Omental fat pad (tissue), 4 donors: ENCODE results near the gene RALGPS1. TPM values are rescaled to one million over a fixed set of nuclear protein-coding genes. Genes with fewer than 3 reads are reported as not detected.

Experiments used
- ATAC-seq: fragments of 150-250 bp; one replicate; pipeline ENCODE4 v1.9.1; 2016; ENCODE audit warnings: mild to moderate bottlenecking, moderate library complexity; ENCODE audit not compliant: low FRiP score
- DNase-seq: peaks from one replicate; pipeline ENCODE4 v3.0.0-alpha.2; 2019; ENCODE audit warnings: low spot score
- total RNA-seq, 4 donors: library from RNA; depleted of rRNA; stranded (reverse); fragments of >200 nt; gene quantifications; one replicate each; pipeline ENCODE4 v1.1.0, GENCODE V29; 2016
- TF ChIP-seq, protein P1 (sequence below), 3 donors: fragments of 450-650 bp; IDR thresholded peaks; one replicate each; pipeline ENCODE4 v1.5.1; 2016 to 2017; ENCODE audit warnings: antibody characterized with exemption in 3 of 3, mild to moderate bottlenecking in 3 of 3, moderate library complexity in 2 of 3

The RALGPS1 gene
- total RNA-seq, 4 donors from 2014 or later = 4.0 to 15.3 (median 4.8) TPM

DNA sequence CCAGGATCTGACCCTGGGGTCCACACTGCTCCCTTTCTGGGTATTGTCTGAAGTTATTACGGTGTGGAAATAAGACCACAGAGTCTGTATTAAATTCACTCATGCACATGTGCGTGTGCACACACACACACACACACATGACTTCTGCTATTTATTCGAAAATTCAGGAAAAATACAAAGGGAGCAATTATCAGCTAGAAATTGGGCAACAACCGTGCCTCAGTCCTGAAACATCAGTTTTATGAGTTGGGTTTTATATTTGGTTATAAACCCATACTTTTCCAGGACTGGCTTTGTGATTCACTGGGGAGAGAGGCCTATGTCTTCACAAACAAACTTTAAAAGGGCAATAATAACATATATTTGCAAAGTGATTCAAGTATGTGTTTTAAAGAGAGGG is 117.7 kb downstream of the RALGPS1 start:
- DNase-seq (no peak), ATAC-seq (no peak)
- TF ChIP-seq, protein P1, sequence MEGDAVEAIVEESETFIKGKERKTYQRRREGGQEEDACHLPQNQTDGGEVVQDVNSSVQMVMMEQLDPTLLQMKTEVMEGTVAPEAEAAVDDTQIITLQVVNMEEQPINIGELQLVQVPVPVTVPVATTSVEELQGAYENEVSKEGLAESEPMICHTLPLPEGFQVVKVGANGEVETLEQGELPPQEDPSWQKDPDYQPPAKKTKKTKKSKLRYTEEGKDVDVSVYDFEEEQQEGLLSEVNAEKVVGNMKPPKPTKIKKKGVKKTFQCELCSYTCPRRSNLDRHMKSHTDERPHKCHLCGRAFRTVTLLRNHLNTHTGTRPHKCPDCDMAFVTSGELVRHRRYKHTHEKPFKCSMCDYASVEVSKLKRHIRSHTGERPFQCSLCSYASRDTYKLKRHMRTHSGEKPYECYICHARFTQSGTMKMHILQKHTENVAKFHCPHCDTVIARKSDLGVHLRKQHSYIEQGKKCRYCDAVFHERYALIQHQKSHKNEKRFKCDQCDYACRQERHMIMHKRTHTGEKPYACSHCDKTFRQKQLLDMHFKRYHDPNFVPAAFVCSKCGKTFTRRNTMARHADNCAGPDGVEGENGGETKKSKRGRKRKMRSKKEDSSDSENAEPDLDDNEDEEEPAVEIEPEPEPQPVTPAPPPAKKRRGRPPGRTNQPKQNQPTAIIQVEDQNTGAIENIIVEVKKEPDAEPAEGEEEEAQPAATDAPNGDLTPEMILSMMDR (IDR thresholded peaks at IDR 0.05) = no peak

DNA sequence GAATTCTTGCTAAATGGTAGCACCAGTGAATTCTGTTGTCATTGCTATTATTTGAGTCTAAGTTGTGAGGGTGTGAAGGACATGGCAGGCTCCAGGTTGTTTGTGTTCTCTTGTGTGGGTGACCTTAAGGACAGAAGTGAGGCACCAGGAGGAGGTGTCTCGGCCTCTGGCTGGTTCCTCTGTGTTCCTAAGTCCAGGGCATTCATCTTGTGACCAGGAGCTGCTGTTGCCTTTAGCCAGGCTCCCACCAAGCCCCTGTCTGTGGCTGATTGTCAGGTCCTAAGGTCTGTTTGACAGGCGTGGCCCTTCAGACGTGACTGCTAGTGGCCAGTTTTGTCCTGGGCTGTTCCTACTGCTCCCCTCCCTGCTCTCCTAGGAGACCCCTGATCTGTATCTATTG is 118.5 kb downstream of the RALGPS1 start:
- no peak for ATAC-seq
- no peak for DNase-seq
- TF ChIP-seq, protein P1 (IDR thresholded peaks at IDR 0.05) = no peak

DNA sequence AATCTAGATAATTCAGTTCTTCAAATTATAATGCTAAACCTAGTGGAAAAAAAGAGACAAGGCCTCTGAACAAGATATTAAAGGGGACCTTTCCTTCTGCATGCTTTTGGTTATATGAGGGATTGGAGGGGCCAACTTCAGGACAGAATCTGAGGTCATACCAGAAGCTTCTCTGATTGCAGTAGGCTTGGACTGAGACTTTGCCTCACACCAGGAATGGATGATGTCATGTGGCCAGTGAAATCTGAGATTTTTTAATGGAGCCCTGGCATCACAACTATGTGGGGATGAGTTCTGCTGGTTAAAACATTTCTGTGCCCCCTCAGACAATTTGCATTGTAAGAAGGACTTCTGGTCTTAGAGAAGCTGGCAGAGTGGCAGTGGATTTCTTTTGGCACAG is 119.2 kb downstream of the RALGPS1 start:
- TF ChIP-seq, protein P1 (IDR thresholded peaks at IDR 0.05) = no peak
- no peak for ATAC-seq
- DNase-seq = no peak

DNA sequence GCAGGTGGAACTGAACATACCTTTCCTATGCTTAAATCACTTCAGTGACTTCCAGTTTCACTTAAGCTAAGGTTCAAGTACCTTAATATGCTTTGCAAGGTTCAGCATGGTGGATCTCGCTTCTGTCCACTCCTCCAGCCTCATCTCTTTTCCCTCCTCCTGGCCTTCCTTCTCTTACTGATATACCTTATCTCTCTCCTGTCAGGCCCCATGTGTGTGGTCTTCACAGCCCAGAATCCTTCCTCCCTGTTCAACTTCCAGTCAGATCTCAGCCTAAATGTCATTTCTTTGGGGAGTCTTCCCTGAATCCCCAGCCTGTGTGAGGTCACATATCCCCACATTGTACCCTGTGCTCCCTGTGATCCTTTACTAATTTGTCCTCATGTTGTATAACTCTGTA is 120.1 kb downstream of the RALGPS1 start:
- no peak for DNase-seq
- TF ChIP-seq, protein P1 (IDR thresholded peaks at IDR 0.05) = no peak
- no peak for ATAC-seq

DNA sequence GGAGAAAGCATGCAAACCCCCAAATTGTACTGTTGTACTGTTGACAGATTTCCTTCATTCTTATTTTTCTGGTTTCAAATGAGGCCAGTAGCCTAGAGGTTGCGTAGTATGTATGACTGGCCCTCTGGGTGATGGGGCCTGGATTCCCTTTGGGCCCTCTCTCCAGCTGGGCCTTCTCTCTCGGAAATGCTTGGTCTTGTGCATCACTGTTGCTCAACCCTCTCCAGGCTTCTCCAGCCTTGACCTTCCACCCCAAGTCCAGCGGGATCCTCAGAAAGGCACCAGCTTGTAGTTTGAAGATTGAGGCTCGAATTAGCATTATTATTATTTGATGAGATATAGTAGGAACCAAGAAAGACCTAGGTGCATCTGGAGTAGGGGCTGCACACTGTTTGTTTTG is 120.8 kb downstream of the RALGPS1 start:
- TF ChIP-seq, protein P1 (IDR thresholded peaks at IDR 0.05) = no peak
- ATAC-seq = peak; percentile 34
- no peak for DNase-seq

DNA sequence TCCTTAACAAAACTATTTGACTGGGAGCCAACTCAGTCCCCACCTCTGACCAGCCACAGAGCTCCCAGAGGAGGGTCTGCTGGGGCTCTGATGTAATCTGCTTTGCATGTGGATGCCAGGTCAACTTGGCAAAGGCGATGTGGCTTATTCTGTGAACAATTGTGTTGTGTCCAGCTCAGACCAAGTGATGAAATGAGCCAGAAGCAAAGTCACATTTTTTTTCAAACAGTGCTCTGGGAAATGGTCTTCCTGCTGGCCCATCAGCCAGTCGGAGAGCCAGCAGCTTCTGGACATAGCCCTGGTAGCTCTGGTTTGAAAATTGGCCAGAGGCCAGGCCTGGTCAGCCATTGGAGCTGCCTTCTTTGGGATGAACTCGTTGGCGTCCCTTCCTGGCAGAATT is 121.4 kb downstream of the RALGPS1 start:
- TF ChIP-seq, protein P1 (IDR thresholded peaks at IDR 0.05) = no peak
- ATAC-seq (peak; percentile 58), DNase-seq (no peak)

DNA sequence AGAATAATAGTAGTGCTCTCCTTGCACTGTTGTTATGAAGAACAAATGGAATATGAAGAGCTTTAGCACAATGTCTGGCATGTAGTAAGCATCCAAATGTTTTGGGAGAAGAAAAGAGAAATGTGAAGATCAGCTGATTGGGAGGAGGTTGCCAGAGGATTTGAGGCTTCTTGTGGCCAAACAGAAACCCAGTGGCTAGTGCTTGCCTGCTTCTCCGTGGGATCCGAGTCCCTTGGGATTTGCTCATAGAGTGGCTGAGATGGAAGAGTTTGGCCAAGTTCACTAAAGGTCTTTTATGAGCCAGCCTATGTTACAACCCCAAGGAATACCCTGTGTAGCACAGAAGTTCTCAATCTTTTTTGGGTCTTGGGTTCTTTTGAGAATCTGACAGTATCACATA is 121.9 kb downstream of the RALGPS1 start:
- no peak for DNase-seq
- no peak for ATAC-seq
- TF ChIP-seq, protein P1 (IDR thresholded peaks at IDR 0.05) = no peak
